ENCODE results near the gene CHD2.

The CHD2 gene

GRCh38 chr15:92924216-92924615, 24.1 kb downstream of the CHD2 start (continued):
- TF ChIP-seq, protein P1, sequence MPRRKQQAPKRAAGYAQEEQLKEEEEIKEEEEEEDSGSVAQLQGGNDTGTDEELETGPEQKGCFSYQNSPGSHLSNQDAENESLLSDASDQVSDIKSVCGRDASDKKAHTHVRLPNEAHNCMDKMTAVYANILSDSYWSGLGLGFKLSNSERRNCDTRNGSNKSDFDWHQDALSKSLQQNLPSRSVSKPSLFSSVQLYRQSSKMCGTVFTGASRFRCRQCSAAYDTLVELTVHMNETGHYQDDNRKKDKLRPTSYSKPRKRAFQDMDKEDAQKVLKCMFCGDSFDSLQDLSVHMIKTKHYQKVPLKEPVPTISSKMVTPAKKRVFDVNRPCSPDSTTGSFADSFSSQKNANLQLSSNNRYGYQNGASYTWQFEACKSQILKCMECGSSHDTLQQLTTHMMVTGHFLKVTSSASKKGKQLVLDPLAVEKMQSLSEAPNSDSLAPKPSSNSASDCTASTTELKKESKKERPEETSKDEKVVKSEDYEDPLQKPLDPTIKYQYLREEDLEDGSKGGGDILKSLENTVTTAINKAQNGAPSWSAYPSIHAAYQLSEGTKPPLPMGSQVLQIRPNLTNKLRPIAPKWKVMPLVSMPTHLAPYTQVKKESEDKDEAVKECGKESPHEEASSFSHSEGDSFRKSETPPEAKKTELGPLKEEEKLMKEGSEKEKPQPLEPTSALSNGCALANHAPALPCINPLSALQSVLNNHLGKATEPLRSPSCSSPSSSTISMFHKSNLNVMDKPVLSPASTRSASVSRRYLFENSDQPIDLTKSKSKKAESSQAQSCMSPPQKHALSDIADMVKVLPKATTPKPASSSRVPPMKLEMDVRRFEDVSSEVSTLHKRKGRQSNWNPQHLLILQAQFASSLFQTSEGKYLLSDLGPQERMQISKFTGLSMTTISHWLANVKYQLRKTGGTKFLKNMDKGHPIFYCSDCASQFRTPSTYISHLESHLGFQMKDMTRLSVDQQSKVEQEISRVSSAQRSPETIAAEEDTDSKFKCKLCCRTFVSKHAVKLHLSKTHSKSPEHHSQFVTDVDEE (CRISPR knock-in tag; IDR thresholded peaks at IDR 0.05), result no peak
- TF ChIP-seq ZFP3 (CRISPR knock-in tag; IDR thresholded peaks at IDR 0.05) (no peak), ZC3H10 (CRISPR knock-in tag; IDR thresholded peaks at IDR 0.05) (no peak), ISL1 (CRISPR knock-in tag; IDR thresholded peaks at IDR 0.05) (no peak)

GRCh38 chr15:92925454-92925853, 25.3 kb downstream of the CHD2 start:
- ATAC-seq, result no peak
- TF ChIP-seq ZNF70 (CRISPR knock-in tag; IDR thresholded peaks at IDR 0.05) (no peak), PATZ1 (CRISPR knock-in tag; IDR thresholded peaks at IDR 0.05; ENCODE audit: borderline replicate concordance) (no peak), ZFP30 (CRISPR knock-in tag; IDR thresholded peaks at IDR 0.05) (no peak), ISL1 (CRISPR knock-in tag; IDR thresholded peaks at IDR 0.05) (no peak), RARB (CRISPR knock-in tag; IDR thresholded peaks at IDR 0.05) (no peak), ARNTL (CRISPR knock-in tag; IDR thresholded peaks at IDR 0.05; ENCODE audit: borderline replicate concordance, low read depth) (no peak), ESRRG (CRISPR knock-in tag; IDR thresholded peaks at IDR 0.05) (no peak), ZNF8 (CRISPR knock-in tag; IDR thresholded peaks at IDR 0.05) (no peak), ZC3H10 (CRISPR knock-in tag; IDR thresholded peaks at IDR 0.05) (no peak)
- TF ChIP-seq, protein P1 (CRISPR knock-in tag; IDR thresholded peaks at IDR 0.05), result no peak

DNA sequence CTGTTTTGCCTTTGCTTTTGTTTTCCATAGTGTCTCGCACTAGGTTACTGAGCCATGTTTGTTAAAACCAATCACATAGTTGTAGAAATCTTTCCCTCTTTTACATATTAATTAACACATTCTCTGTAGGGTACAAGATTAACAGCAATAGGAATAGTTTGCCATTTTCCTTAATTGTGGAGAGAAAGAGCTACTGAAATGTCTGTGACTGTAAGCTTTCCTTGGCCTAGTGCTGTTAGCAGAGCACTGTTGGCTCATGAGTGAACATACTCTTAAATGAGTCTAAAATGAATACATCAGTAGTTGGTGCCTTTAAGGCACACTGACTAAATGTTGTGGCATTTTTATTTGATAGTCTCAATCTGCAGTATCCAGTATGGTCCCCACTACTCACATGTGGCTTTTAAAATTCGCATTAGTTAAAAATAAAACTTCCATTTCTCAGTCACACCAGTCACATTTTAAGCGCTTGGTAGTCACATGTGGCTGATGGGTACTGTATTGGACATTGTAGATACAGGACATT, 28.2 kb downstream of the CHD2 start:
- no peak for ATAC-seq
- no peak for TF ChIP-seq ZFP3 (CRISPR knock-in tag; IDR thresholded peaks at IDR 0.05)
- TF ChIP-seq, protein P2, sequence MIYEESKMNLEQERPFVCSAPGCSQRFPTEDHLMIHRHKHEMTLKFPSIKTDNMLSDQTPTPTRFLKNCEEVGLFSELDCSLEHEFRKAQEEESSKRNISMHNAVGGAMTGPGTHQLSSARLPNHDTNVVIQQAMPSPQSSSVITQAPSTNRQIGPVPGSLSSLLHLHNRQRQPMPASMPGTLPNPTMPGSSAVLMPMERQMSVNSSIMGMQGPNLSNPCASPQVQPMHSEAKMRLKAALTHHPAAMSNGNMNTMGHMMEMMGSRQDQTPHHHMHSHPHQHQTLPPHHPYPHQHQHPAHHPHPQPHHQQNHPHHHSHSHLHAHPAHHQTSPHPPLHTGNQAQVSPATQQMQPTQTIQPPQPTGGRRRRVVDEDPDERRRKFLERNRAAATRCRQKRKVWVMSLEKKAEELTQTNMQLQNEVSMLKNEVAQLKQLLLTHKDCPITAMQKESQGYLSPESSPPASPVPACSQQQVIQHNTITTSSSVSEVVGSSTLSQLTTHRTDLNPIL (CRISPR knock-in tag; IDR thresholded peaks at IDR 0.05; ENCODE audit: low read depth), result no peak
- TF ChIP-seq ISL1 (CRISPR knock-in tag; IDR thresholded peaks at IDR 0.05), result no peak
- TF ChIP-seq TOX (CRISPR knock-in tag; IDR thresholded peaks at IDR 0.05; ENCODE audit: borderline replicate concordance), result no peak
- TF ChIP-seq, protein P1 (CRISPR knock-in tag; IDR thresholded peaks at IDR 0.05), result no peak
- TF ChIP-seq ZFP30 (CRISPR knock-in tag; IDR thresholded peaks at IDR 0.05), result no peak

- no peak for ATAC-seq
- TF ChIP-seq PPARA (CRISPR knock-in tag; IDR thresholded peaks at IDR 0.05; ENCODE audit: borderline replicate concordance) (no peak), CSDC2 (CRISPR knock-in tag; IDR thresholded peaks at IDR 0.05) (no peak), ZNF565 (CRISPR knock-in tag; conservative IDR thresholded peaks at IDR 0.05; ENCODE audit: low read depth) (no peak), SNAI2 (CRISPR knock-in tag; IDR thresholded peaks at IDR 0.05) (no peak), ISL1 (CRISPR knock-in tag; IDR thresholded peaks at IDR 0.05) (no peak), OSR1 (CRISPR knock-in tag; IDR thresholded peaks at IDR 0.05) (no peak)
- TF ChIP-seq, protein P3, sequence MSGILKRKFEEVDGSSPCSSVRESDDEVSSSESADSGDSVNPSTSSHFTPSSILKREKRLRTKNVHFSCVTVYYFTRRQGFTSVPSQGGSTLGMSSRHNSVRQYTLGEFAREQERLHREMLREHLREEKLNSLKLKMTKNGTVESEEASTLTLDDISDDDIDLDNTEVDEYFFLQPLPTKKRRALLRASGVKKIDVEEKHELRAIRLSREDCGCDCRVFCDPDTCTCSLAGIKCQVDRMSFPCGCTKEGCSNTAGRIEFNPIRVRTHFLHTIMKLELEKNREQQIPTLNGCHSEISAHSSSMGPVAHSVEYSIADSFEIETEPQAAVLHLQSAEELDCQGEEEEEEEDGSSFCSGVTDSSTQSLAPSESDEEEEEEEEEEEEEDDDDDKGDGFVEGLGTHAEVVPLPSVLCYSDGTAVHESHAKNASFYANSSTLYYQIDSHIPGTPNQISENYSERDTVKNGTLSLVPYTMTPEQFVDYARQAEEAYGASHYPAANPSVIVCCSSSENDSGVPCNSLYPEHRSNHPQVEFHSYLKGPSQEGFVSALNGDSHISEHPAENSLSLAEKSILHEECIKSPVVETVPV (CRISPR knock-in tag; IDR thresholded peaks at IDR 0.05), result no peak
- TF ChIP-seq, protein P2 (CRISPR knock-in tag; IDR thresholded peaks at IDR 0.05; ENCODE audit: low read depth), result no peak
Observed at GRCh38 chr15:92929002-92929401, 28.9 kb downstream of the CHD2 start.
